Mucosa of descending colon (tissue), 3 donors: Measurements from ENCODE around the gene AFTPH. TPM values are rescaled to one million over a fixed set of nuclear protein-coding genes. Genes with fewer than 3 reads are reported as not detected.
A peak's percentile ranks its signal among the peaks of the same experiment; 100 is the strongest.

ENCODE experiments used
- ATAC-seq: fragments of 200-7000 bp; cut with Tn5 transposase; one replicate; pipeline ENCODE4 v1.9.1; 2020; ENCODE audit warnings: mild to moderate bottlenecking, moderate library complexity
- DNase-seq, 3 donors: peaks; one replicate each; pipeline ENCODE4 v3.0.0-alpha.2; 2020
- H3K36me3 ChIP-seq: fragments of 200-600 bp; one replicate; pipeline ENCODE4 v1.8.0; 2021; ENCODE audit warnings: low read depth, mild to moderate bottlenecking
- H3K4me1 ChIP-seq: fragments of 200-600 bp; one replicate; pipeline ENCODE4 v1.8.0; 2021; ENCODE audit warnings: low read depth, mild to moderate bottlenecking
- H3K4me3 ChIP-seq: fragments of 200-600 bp; one replicate; pipeline ENCODE4 v1.8.0; 2021; ENCODE audit warnings: mild to moderate bottlenecking
- H3K9me3 ChIP-seq: fragments of 200-600 bp; one replicate; pipeline ENCODE4 v1.8.0; 2021; ENCODE audit warnings: mild to moderate bottlenecking
- intact Hi-C, 2 donors: fragments of 100-400 bp; cut with DNase I in 1 of 2; cut with micrococcal nuclease in 1 of 2; formaldehyde crosslinking; loops; one replicate each; pipeline versions ENCODE4 v1.11.0 to v1.11.1; 2022; cut with DNase I, micrococcal nuclease
- total RNA-seq, 3 donors: library from RNA; stranded (reverse); fragmentation: NEBNext Ultra II Directional in 2 of 3; extraction: Animal tissue kit (Norgen Biotek cat#: 25700) in 2 of 3; gene quantifications; one replicate each; pipeline versions ENCODE4 v1.2.1 to v1.2.4, GENCODE V29; 2021 to 2023
- TF ChIP-seq, protein P1 (sequence below): fragments of 200-600 bp; IDR thresholded peaks from one replicate; pipeline ENCODE4 v1.8.0; 2022; ENCODE audit warnings: antibody characterized with exemption, mild to moderate bottlenecking
- donor health status: DM: no; HTN: no; CAD: no; lungs with moderate emphysema.
- donor health status: DM: no; HTN: no; CAD: no.
- donor health status: DM: no; HTN: yes; CAD: no.

Gene AFTPH
- total RNA-seq, 3 donors from 2014 or later: 45.9 to 61.2 (median 50.4) TPM

DNA sequence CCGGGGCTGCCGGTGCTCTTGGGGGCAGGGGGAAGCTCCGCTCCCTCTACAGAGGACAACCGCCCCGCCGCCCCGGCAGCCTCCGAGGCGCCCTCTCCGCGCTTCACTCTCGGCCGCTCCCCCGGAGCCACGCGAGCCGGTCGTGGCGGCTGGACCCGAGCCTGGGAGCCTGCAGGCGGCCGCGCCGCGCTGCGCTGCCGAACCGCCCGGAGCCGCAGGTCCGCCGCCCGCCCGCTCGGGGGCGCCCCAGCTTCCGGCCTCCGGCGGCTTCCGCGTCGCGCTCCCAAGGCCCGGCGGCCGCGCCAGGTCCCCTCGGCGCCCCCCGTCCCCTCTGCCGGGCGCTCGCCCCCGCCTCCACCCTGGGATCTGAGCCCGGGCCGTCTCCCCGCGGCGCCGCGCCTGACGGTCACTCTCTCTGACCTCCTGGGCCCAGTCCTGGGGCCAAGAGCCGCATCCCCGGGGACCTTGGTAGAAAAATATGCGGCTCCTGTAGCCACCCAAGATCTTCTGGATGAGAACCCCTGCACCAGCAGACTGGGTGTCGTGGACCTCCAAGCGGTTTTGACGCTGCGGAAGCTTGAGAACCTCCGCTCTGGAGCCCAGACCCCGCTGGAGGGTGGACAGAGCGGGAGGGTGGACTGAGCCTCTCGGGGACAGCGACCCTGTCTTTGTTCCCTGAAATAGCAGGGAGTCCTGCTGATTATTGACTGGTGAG, 85.3 kb downstream of the AFTPH start:
- Histone ChIP-seq H3K4me3 (no peak overlapping the region), H3K36me3 (no peaks in the 10 kb centered on the region), H3K4me1 (peaks cover 29% of the 10 kb centered on the region), H3K9me3 (no peaks in the 10 kb centered on the region)
- ATAC-seq (peak; percentile 79), DNase-seq (peak; percentile 68 to 85 (median 81))
- TF ChIP-seq, protein P1, sequence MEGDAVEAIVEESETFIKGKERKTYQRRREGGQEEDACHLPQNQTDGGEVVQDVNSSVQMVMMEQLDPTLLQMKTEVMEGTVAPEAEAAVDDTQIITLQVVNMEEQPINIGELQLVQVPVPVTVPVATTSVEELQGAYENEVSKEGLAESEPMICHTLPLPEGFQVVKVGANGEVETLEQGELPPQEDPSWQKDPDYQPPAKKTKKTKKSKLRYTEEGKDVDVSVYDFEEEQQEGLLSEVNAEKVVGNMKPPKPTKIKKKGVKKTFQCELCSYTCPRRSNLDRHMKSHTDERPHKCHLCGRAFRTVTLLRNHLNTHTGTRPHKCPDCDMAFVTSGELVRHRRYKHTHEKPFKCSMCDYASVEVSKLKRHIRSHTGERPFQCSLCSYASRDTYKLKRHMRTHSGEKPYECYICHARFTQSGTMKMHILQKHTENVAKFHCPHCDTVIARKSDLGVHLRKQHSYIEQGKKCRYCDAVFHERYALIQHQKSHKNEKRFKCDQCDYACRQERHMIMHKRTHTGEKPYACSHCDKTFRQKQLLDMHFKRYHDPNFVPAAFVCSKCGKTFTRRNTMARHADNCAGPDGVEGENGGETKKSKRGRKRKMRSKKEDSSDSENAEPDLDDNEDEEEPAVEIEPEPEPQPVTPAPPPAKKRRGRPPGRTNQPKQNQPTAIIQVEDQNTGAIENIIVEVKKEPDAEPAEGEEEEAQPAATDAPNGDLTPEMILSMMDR: peak; percentile 65
- intact Hi-C loops: loop anchor here in 1 of 2 donors (10.0 kb wide), 1 partner anchor 255 kb away; no protein-coding TSS in a partner anchor

DNA sequence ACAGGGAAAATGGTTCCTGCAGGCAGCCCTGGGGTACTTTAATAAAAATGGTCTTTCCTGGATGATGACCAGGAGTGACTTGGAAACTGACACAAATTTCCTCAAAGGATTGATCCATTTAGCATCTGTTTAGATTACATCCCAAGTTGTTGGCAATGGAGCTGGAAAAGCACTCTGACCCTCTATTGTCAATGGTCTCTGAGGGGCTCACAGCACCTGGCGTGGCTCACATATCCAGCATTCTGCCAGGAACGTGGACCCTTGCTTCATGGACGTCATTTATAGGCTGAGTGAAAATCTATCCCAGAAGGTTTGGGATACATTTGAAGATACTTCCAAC, 85.8 kb downstream of the AFTPH start:
- intact Hi-C loops: loop anchor here in 1 of 2 donors (10.0 kb wide), 1 partner anchor 255 kb away; no protein-coding TSS in a partner anchor
- peaks cover 29% of the 10 kb centered on the region for H3K4me1 ChIP-seq
- no peak for ATAC-seq
- peak in 1 of 3 donors; percentile 14 for DNase-seq
- H3K9me3 ChIP-seq: no peaks in the 10 kb centered on the region
- H3K4me3 ChIP-seq: no peak overlapping the region
- TF ChIP-seq, protein P1: no peak
- H3K36me3 ChIP-seq: no peaks in the 10 kb centered on the region

DNA sequence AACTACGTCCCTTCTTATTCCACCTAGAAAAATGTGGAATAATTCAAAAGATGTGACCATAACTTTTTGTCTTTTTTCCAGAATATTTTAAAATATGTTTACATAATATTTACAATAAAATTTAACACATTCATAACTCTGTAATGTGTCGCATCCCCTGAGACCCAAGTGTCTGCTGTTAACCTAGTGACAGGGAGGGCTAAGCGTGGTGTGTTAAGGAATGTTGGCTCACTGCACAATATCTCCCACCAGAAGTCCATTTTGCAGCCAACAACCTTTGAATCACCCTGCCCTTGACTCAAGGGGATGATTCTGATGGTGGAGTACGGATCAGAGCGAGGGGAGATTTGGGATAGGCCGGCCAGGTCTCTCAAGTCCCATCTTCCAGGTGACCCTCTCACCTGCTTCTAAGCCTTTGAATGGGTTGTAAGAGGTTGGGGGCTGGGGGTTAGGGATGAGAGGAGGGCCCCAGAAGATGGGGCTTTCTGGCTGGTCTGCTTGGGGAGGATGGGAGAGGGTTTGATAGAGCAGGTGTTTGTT, 86.3 kb downstream of the AFTPH start:
- Histone ChIP-seq H3K36me3 (no peaks in the 10 kb centered on the region), H3K4me3 (no peak overlapping the region), H3K4me1 (peaks cover 26% of the 10 kb centered on the region), H3K9me3 (no peaks in the 10 kb centered on the region)
- ATAC-seq: no peak
- intact Hi-C loops: no loop called here
- no peak for DNase-seq
- TF ChIP-seq, protein P1: no peak

DNA sequence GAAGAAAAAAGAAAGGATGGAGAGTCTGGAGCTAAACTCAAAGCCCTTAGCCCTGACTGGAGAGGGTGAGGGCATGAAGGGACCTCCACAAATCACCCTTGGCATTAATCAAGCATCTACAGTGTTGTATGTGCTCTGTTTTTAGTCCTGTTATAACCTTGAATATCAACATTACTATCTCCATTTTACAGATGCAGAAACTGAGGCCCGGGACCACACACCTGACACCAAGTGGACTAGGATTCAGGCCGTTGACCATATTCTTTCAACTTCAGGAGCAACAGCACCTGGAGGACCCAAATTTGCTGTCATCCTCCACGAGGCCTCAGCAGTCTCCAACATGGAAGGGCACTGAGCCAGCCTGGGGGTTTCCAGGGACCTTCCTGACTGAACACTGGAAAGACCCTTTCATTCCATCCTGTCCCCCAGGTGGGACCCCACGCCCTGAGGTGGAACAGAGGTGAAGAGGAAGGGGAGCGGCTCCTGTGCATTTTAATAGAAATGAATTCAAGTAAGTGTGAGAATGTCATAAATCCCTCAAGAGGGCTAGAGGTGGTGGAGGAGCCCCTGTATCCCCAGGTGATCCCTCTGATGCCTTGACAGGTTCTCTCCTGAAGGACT, 88.6 kb downstream of the AFTPH start:
- Histone ChIP-seq H3K4me1 (peaks cover 16% of the 10 kb centered on the region), H3K36me3 (no peaks in the 10 kb centered on the region), H3K4me3 (no peak overlapping the region), H3K9me3 (no peaks in the 10 kb centered on the region)
- TF ChIP-seq, protein P1: no peak
- peak in 1 of 3 donors; percentile 7 for DNase-seq
- ATAC-seq: no peak
- intact Hi-C loops: no loop called here

DNA sequence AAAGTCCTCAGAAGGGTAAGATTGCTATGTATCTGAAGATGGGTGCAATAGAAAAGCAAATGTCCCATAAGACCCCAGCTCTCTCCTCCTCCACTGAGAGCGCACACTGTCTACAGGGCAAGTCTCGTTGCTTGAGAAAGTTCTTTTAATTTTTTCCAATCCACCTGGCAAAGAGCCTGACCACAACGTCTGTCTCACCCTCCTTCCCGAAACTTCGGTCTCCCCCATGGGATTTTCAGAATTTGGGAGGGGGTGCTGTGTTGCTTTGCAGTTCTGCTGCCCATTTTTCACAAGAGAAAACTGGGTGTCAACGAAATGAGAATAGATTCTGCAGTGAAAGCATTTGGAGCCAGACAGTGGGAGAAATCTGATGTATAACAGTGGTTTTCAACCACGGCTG, 89.1 kb downstream of the AFTPH start:
- no peak for ATAC-seq
- Histone ChIP-seq H3K36me3 (no peaks in the 10 kb centered on the region), H3K4me3 (no peak overlapping the region), H3K9me3 (no peaks in the 10 kb centered on the region), H3K4me1 (peaks cover 11% of the 10 kb centered on the region)
- intact Hi-C loops: no loop called here
- no peak for DNase-seq
- TF ChIP-seq, protein P1: no peak
